ENCODE measurements around the gene RGPD4.
"Not testable (repeated sequence)": the region's sequence is repeated elsewhere in the genome, so short reads cannot be mapped to it uniquely, and the experiment has no call there.

RGPD4 gene

GRCh38 chr2:107826749-107827148 lies at the start of gene RGPD4:
Gene RGPD4 (plus strand): TSS chr2:107826892. CDS start chr2:107827014, 122 bp downstream.
- H3K4me3 ChIP-seq (replicated peaks; ENCODE audit: low read depth, low read length); DNase-seq (ENCODE audit: extremely low read depth, low read depth): not testable (repeated sequence)

- TF ChIP-seq CTCF (IDR thresholded peaks at IDR 0.05; ENCODE audit: low read depth, low read length, missing control alignments), result no peak
- no peak for DNase-seq (ENCODE audit: extremely low read depth, low read depth)
- no peak overlapping the region for H3K4me3 ChIP-seq (replicated peaks; ENCODE audit: low read depth, low read length)
Observed at GRCh38 chr2:107777974-107778373, 48.7 kb upstream of the RGPD4 start.

- DNase-seq (ENCODE audit: extremely low read depth, low read depth), result no peak
- TF ChIP-seq CTCF (IDR thresholded peaks at IDR 0.05; ENCODE audit: low read depth, low read length, missing control alignments), result no peak
- no peak overlapping the region for H3K4me3 ChIP-seq (replicated peaks; ENCODE audit: low read depth, low read length)
Observed at GRCh38 chr2:107785756-107786155, 40.9 kb upstream of the RGPD4 start.

GRCh38 chr2:107790837-107791236 lies 35.9 kb upstream of the RGPD4 start:
- DNase-seq (ENCODE audit: extremely low read depth, low read depth), result no peak
- H3K4me3 ChIP-seq (replicated peaks; ENCODE audit: low read depth, low read length), result no peak overlapping the region
- no peak for TF ChIP-seq CTCF (IDR thresholded peaks at IDR 0.05; ENCODE audit: low read depth, low read length, missing control alignments)

GRCh38 chr2:107801498-107801897 lies 25.2 kb upstream of the RGPD4 start:
- DNase-seq (ENCODE audit: extremely low read depth, low read depth), result no peak
- no peak for TF ChIP-seq CTCF (IDR thresholded peaks at IDR 0.05; ENCODE audit: low read depth, low read length, missing control alignments)
- H3K4me3 ChIP-seq (replicated peaks; ENCODE audit: low read depth, low read length), result no peak overlapping the region

- no peak overlapping the region for H3K4me3 ChIP-seq (replicated peaks; ENCODE audit: low read depth, low read length)
- no peak for DNase-seq (ENCODE audit: extremely low read depth, low read depth)
- no peak for TF ChIP-seq CTCF (IDR thresholded peaks at IDR 0.05; ENCODE audit: low read depth, low read length, missing control alignments)
Observed at GRCh38 chr2:107804608-107805498, 21.8 kb upstream of the RGPD4 start.

GRCh38 chr2:107806901-107807300 lies 19.8 kb upstream of the RGPD4 start:
- no peak overlapping the region for H3K4me3 ChIP-seq (replicated peaks; ENCODE audit: low read depth, low read length)
- TF ChIP-seq CTCF (IDR thresholded peaks at IDR 0.05; ENCODE audit: low read depth, low read length, missing control alignments), result no peak
- no peak for DNase-seq (ENCODE audit: extremely low read depth, low read depth)
